HepG2 (cell line): ENCODE data around the gene VAX1. TPM values are rescaled to one million over a fixed set of nuclear protein-coding genes. Genes with fewer than 3 reads are reported as not detected.

Source experiments
- CEBPZ ChIP-seq: IDR thresholded peaks from 2 replicates; pipeline ENCODE4 v1.6.1; 2012; ENCODE audit warnings: low read length, improper control_type of control experiment
- EHMT2 ChIP-seq: fragments of 200-600 bp; sonication (generic); IDR thresholded peaks from 2 replicates; pipeline ENCODE4 v1.7.0; 2017; ENCODE audit warnings: antibody characterized with exemption, low read depth, low read length, borderline replicate concordance
- GTF2F1 ChIP-seq: fragments of 150-350 bp; IDR thresholded peaks from 2 replicates; pipeline ENCODE4 v1.6.1; 2014; ENCODE audit warnings: low read length
- HOXA3 ChIP-seq: sonication (generic); formaldehyde crosslinking; IDR thresholded peaks from 2 replicates; pipeline ENCODE4 v1.5.0; 2020; ENCODE audit warnings: missing genetic modification reagents
- KDM5B ChIP-seq: sonication (generic); formaldehyde crosslinking; IDR thresholded peaks from 2 replicates; pipeline ENCODE4 v1.4.0; 2020; ENCODE audit warnings: missing genetic modification reagents, mild to moderate bottlenecking, borderline replicate concordance
- KLF9 ChIP-seq: IDR thresholded peaks from 2 replicates; pipeline ENCODE4 v1.6.1; 2016; ENCODE audit warnings: low read depth
- PRDM15 ChIP-seq: sonication (generic); formaldehyde crosslinking; IDR thresholded peaks from 2 replicates; pipeline ENCODE4 v1.4.0; 2020; ENCODE audit warnings: missing genetic modification reagents
- RXRA ChIP-seq: sonication (generic); formaldehyde crosslinking; IDR thresholded peaks from 2 replicates; pipeline ENCODE4 v1.5.1; 2020; ENCODE audit warnings: missing genetic modification reagents
- SP1 ChIP-seq, 2 experiments: fragments of 450-650 bp in 1 of 2; sonication (generic) in 1 of 2; formaldehyde crosslinking in 1 of 2; IDR thresholded peaks; 2 replicates each; pipeline versions ENCODE4 v1.4.0 to v1.6.1; 2016 to 2020; ENCODE audit warnings: missing genetic modification reagents in 1 of 2
- SRSF1 ChIP-seq: fragments of 200-400 bp; formaldehyde crosslinking; optimal IDR thresholded peaks from 2 replicates; pipeline ENCODE3; 2017; ENCODE audit warnings: mild to moderate bottlenecking, low read depth, low read length, moderate library complexity
- ZFP37 ChIP-seq: sonication (generic); formaldehyde crosslinking; IDR thresholded peaks from 2 replicates; pipeline ENCODE4 v1.4.0; 2020; ENCODE audit warnings: missing genetic modification reagents, borderline replicate concordance
- ZNF557 ChIP-seq: sonication (generic); formaldehyde crosslinking; IDR thresholded peaks from 2 replicates; pipeline ENCODE4 v1.4.0; 2020; ENCODE audit warnings: missing genetic modification reagents
- ZNF878 ChIP-seq: sonication (generic); formaldehyde crosslinking; IDR thresholded peaks from 2 replicates; pipeline ENCODE4 v1.8.1; 2023; ENCODE audit warnings: mild to moderate bottlenecking, missing genetic modification reagents, moderate library complexity
- polyA plus RNA-seq, 8 experiments: library from polyadenylated mRNA; depleted of rRNA in 3 of 8; stranded (reverse) in 7 of 8; unstranded in 1 of 8; fragments of >200 nt; fragmentation: Illumina TruSeq in 4 of 8; extraction: Trizol in 4 of 8; gene quantifications; 2 replicates each; pipeline versions ENCODE4 v1.2.1 to v1.2.3, GENCODE V29; 2011 to 2016; ENCODE audit warnings: low read depth in 4 of 8, missing spikeins in 1 of 8, mixed read lengths in 1 of 8; ENCODE audit not compliant: insufficient read depth in 1 of 8
- total RNA-seq, 5 experiments: library from RNA; depleted of rRNA; stranded (reverse); fragments of >200 nt; fragmentation: Illumina TruSeq; extraction: Trizol; gene quantifications; 2 replicates each; pipeline ENCODE4 v1.2.3, GENCODE V29; 2016; ENCODE audit warnings: low read depth in 1 of 5
- TF ChIP-seq, protein P1 (sequence below): sonication (generic); formaldehyde crosslinking; IDR thresholded peaks from 2 replicates; pipeline ENCODE4 v1.4.0; 2020; ENCODE audit warnings: mild to moderate bottlenecking, missing genetic modification reagents

Gene VAX1
- total and polyA plus RNA-seq, 2 of the 13 experiments (the other 11 are each of a cell fraction or from before 2014, with no cell fraction given): not detected

- TF ChIP-seq PRDM15 (CRISPR knock-in tag): no peak
- peak; percentile 38; the same call in 1 of the 2 replicates for TF ChIP-seq RXRA
- TF ChIP-seq HOXA3: peak; percentile 49; the same call in 1 of the 2 replicates
- no peak for TF ChIP-seq ZFP37
- TF ChIP-seq ZNF557 (CRISPR knock-in tag): no peak
- no peak for TF ChIP-seq ZNF878 (CRISPR knock-in tag)
- 0 out of 2 replicates have a peak, but pooled peaks have one; percentile 72 for TF ChIP-seq KDM5B
- TF ChIP-seq EHMT2: no peak
- no peak for TF ChIP-seq CEBPZ
- TF ChIP-seq KLF9 (CRISPR knock-in tag): no peak
- no peak for TF ChIP-seq SP1 (IDR thresholded peaks at IDR 0.05)
- TF ChIP-seq SP1 (CRISPR knock-in tag; IDR thresholded peaks at IDR 0.05): no peak
- TF ChIP-seq SRSF1: no peak
- TF ChIP-seq, protein P1, sequence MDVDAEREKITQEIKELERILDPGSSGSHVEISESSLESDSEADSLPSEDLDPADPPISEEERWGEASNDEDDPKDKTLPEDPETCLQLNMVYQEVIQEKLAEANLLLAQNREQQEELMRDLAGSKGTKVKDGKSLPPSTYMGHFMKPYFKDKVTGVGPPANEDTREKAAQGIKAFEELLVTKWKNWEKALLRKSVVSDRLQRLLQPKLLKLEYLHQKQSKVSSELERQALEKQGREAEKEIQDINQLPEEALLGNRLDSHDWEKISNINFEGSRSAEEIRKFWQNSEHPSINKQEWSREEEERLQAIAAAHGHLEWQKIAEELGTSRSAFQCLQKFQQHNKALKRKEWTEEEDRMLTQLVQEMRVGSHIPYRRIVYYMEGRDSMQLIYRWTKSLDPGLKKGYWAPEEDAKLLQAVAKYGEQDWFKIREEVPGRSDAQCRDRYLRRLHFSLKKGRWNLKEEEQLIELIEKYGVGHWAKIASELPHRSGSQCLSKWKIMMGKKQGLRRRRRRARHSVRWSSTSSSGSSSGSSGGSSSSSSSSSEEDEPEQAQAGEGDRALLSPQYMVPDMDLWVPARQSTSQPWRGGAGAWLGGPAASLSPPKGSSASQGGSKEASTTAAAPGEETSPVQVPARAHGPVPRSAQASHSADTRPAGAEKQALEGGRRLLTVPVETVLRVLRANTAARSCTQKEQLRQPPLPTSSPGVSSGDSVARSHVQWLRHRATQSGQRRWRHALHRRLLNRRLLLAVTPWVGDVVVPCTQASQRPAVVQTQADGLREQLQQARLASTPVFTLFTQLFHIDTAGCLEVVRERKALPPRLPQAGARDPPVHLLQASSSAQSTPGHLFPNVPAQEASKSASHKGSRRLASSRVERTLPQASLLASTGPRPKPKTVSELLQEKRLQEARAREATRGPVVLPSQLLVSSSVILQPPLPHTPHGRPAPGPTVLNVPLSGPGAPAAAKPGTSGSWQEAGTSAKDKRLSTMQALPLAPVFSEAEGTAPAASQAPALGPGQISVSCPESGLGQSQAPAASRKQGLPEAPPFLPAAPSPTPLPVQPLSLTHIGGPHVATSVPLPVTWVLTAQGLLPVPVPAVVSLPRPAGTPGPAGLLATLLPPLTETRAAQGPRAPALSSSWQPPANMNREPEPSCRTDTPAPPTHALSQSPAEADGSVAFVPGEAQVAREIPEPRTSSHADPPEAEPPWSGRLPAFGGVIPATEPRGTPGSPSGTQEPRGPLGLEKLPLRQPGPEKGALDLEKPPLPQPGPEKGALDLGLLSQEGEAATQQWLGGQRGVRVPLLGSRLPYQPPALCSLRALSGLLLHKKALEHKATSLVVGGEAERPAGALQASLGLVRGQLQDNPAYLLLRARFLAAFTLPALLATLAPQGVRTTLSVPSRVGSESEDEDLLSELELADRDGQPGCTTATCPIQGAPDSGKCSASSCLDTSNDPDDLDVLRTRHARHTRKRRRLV (CRISPR knock-in tag): no peak
- TF ChIP-seq GTF2F1: no peak
Observed at GRCh38 chr10:117167789-117168674, 30.0 kb upstream of the VAX1 start (continued).
